HuH-7 (cell line): ENCODE data around the gene ZNF454.

ENCODE experiments used
- DNase-seq: peaks from one replicate; pipeline ENCODE4 v3.0.0; 2011; ENCODE audit warnings: low spot score

Gene ZNF454

DNA sequence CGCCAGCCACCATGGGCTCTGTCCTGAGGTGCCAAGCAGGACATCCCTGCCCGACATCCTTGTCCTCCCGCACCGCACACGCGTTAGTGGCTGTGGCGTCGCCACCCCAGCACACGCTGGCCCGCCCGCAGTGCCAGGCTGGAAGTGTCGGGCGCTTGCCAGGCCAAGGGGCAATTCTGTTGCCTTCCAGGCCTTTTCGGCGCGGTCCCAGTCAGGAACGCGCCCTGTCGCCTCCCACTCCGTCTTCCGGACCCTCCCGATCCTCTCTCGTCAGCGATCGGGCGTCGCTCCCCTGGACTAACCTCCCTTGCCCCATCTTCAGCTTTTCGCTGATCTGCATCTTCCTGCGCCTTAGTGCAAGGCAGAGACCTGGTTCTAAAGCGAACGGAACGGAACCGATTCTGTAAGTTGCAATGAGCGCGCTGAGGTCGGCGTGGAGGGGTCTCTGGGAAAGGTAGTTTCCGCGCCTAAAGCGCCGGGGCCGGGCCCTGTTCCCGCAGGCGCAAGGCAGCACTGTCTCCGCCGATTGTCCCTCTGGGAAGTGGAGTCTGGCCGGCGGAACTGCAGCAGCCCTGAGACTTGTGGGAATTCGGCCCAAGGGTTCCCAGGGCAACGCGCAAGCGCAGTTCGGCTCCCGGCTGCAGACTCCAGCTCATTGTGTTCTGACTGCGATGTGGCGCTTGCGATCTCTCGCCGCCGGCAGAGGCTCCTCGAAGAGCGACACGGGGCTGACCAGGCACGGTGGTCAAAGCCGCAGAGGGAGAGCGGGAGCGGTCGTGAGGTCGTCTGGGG, at the start of gene ZNF454:
Gene ZNF454 (plus strand): TSS at position 630 of the 792 bp plus-strand sequence. CDS start 1,594 bp downstream, outside the sequence.
- DNase-seq, result no peak

DNA sequence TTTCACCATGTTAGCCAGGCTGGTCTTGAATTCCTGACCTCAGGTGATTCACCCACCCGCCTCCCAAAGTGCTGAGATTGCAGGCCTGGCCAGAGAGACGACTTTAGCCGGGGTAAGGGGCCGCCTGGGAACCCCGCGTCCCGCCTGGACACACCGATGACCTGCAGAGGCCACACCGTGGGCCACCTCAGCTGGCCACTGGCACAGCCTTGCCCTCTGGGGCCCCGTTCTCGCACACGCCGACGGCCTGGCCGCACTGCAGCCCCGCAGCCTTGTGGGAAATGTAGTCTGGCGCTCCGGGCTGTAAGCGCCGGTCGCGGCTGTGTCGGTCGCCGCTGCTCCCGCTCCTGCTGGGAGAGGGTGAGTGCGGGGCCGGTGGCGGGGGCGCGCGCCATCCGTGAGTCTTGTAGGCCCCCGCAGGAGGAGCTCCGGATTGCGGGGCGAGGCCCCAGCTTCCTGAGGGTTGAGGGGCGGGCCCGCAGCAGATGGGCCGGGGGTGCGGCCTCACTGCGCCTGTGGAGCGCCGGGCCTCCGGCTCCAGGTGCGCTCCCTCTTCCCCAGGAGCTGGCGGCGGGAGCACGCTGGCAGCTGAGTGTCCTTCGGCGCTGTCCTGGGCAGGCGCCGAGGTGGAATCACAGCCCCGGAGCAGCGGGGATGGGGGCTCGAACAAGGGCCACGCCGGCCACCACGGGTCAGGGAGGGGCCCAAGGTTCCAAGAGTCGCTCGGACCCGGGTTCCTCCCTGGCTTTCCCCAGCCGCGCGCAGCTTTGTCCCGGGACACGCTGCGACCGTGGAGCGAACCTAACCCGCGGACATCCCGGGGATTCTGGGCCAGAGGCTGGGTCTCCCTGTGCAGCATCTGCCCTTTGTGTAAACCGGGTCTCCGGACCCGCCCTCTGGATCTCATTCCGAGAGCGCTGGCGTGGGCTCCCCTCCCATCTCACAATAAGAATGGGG, 45.1 kb upstream of the ZNF454 start, which contains the start of gene ZFP2:
Gene ZFP2 (plus strand): TSS at position 299 of the 957 bp plus-strand sequence. CDS start 35,401 bp downstream, outside the sequence.
- DNase-seq, result peak; percentile 74

DNA sequence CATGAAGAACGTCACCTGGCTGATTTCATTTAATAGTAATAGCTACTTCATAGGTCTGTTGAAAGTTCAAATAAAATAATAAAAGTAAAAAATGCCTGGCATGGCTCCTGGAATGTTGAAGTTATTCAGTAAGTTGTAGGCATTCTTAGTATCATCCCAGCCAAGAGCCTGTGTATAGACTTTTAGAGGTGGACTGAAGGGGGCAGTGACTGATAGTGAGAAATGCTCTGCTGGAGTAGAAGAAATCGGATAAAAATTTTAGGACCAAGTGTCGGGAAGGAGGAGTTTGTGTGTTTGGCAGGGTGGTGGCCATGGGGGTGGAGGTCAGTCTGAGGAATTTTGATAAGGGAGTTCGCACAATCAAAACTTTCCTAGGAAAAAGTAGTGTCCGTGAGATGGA, 41.7 kb upstream of the ZNF454 start:
- DNase-seq, result no peak

DNA sequence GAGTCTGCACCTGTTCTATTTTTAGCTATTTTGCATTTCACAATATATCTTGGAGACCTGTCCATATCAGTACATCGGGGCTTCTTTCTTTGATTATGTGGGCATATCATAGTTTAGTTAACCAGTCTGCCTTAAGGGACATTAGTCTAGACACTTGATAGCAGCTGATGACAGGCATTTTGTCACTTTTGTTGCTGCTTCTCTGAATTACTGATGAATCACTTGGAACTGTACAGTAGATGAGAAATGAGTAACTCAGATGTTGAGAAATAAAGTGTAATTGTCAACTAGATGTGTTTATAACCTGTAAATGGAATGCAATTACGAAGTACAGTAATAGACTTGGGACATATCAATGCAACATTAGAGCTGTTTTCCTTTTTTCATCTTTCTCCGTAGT, 38.1 kb upstream of the ZNF454 start:
- no peak for DNase-seq

DNA sequence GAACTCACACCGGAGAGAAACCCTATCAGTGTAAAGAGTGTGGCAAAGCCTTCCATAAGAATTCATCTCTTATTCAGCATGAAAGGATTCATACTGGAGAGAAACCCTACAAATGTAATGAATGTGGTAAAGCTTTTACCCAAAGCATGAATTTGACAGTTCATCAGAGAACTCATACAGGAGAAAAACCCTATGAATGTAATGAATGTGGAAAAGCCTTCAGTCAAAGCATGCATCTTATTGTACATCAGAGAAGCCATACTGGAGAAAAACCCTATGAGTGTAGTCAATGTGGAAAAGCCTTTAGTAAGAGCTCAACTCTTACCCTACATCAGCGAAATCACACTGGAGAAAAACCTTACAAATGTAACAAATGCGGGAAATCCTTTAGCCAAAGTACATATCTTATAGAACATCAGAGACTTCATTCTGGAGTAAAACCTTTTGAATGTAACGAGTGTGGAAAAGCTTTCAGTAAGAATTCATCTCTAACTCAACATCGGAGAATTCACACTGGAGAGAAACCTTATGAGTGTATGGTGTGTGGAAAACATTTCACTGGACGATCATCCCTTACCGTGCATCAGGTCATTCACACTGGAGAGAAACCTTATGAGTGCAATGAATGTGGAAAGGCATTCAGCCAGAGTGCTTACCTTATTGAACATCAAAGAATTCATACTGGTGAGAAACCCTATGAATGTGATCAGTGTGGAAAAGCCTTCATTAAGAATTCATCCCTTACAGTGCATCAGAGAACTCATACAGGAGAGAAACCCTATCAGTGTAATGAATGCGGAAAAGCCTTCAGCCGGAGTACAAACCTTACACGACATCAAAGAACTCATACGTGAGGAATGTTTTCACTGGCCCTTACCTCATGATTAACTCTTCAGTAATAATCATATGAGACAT, 8.9 kb upstream of the ZNF454 start:
- DNase-seq, result no peak

DNA sequence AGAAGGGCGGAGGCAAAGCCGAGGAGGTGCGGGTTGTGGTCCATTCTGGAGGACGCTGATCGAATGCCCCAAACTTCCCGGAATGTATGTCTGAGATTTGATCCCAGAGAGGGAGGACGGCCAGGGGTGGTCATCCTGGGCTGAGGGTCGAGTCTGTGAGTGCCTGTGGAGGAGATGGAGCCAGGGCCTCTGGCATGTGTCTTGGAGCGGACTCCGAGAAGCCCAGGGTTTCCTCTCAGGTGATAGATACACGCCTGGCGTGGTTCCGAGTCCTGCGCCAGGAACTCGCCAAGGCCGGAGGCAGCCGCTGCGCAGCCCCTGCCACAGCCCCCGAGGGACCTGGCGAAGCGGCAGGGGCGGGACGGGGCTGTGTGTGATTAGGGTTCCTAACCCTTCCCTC, 363 bp downstream of the ZNF454 start:
- no peak for DNase-seq

DNA sequence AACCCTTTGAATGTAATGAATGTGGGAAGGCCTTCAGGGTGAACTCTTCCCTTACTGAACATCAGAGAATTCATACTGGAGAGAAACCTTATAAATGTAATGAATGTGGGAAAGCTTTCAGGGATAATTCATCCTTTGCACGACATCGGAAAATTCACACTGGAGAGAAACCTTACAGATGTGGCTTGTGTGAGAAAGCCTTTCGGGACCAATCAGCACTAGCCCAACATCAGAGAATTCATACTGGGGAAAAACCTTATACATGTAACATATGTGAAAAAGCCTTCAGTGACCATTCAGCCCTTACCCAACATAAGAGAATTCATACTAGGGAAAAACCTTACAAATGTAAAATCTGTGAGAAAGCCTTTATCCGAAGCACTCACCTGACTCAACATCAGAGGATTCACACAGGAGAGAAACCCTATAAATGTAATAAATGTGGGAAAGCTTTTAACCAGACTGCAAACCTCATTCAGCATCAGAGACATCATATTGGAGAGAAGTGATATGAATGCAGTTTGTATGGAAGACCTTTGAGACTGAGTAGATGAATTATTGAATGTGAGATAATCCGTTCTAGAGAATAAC, 24.6 kb downstream of the ZNF454 start:
- DNase-seq, result no peak

DNA sequence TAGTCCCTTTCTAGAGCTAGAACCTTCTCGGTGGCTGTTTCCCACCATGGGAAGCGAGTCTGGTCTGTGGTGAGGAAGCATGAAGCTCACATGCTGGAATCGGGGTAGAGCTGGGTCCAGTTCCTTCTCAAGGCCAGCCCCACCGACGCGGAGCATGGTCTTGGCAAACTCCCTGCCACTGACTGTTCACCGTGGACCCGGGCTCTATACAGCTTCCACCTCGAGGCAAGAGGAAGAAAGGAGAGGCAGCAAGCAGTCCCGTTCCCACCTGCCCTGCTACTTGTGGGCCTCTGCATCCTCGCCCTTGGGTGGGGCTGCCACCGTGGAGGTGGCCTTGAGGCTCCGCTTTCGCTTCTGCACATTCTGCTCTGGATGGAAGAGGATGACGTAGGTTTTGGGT, 40.4 kb downstream of the ZNF454 start:
- no peak for DNase-seq

DNA sequence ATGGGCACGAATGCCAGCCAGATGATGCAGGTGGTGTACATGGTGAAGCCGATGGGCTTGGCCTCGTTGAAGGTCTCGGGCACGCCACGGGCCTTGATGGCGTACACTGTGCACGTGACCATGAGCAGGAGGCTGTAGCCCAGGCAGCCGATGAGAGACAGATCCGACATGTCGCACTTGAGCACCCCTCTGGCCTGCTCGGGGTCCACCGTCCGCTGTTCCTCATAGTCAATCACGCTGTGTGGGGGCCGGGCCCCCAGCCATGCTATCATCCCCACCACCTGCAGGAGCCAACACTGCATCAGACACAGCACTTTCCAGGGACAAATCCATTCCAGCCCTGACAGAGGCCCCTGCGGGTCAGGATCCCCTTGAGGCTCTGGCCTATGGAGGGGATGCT, 41.9 kb downstream of the ZNF454 start:
- no peak for DNase-seq

DNA sequence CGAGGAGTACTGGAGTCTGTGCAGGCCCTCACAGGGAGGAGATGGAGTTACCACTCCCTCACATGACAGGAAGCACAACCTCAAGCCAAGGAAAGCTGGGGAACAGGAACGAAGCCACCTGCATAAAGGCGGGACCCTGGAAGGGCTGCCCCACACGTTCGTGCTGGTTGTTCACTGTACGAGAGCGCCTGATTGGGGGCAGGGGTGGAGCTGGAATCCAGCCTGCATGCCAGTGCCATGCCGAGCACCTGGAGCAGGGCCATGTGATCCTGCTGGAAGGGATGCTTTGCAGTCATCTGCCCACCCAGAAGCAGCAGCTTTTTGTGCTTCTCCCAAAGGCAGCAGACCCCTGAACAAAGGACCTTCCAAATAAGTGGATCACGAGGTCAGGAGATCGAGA, 42.7 kb downstream of the ZNF454 start:
- no peak for DNase-seq

DNA sequence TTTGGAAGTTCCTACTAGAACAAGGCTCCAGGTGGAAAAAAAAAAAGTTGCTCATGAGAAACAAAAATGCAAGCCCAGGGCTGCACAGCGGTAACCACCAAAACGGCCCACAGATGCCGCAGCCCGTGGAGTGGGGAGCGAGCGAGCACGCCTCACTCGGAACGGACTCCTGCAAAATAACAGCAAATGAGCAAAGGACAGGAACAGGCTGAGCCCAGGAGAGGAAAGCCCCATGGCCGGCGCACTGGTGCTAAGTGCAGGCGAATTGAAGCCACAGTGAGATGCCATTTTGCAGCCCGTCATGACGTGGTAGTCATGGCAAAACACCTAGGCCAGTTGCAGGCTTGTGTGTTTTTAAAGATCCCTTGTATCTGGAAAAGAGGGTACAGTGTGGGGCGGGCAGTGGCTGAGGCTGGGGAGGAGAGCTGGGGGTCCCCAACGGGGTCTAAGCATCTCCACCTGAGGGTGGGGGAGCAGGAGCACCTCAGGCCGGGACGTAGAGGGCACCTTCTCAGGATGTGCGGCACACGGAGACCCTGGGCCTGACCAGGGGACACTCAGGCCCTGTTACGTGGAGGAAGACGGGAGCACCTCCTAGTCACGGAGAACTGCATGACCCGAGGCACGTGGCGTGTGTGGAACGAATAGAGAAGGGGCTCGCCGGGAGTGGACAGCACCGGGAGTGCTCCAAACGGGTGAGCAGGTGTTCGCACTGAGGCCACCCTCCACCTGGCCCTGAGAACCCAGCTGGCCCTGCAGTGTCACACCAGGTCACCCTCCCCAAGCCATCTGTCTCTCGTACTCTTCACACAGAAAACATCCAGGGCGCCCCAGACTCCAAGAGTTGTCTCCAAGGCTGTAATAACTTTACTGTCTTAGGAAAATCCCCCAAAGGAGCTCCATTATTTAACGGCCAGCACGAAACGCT, 43.4 kb downstream of the ZNF454 start:
- no peak for DNase-seq

DNA sequence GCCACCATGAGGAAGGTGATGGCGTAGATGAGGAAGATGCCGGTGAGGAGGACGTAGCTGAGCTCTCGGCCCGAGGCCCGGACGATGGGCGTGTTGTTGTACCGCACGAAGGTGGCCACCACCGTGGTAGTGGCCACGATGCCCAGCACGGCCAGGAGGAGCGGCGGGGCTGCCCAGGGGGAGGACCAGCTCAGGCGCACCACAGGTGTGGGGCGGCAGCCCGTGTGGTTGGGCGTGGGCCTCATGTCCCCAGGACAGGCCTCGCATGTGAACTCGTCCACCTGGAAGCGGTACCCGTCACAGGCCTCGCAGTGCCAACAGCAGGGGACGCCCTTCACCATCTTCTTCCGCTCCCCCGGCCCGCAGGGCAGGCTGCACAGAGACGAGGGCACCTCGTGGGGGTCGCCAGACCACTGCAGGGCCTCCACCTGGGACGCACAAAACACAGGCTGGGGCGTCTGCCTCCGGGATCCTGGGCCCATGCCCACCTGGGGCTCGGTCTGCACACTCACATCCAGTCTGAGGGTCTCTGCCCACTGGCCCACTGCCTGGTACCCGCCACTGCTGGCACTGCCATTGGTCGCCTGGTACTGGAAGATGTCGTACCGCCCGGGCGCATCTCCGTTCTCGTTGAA, 45.4 kb downstream of the ZNF454 start:
- DNase-seq, result no peak

DNA sequence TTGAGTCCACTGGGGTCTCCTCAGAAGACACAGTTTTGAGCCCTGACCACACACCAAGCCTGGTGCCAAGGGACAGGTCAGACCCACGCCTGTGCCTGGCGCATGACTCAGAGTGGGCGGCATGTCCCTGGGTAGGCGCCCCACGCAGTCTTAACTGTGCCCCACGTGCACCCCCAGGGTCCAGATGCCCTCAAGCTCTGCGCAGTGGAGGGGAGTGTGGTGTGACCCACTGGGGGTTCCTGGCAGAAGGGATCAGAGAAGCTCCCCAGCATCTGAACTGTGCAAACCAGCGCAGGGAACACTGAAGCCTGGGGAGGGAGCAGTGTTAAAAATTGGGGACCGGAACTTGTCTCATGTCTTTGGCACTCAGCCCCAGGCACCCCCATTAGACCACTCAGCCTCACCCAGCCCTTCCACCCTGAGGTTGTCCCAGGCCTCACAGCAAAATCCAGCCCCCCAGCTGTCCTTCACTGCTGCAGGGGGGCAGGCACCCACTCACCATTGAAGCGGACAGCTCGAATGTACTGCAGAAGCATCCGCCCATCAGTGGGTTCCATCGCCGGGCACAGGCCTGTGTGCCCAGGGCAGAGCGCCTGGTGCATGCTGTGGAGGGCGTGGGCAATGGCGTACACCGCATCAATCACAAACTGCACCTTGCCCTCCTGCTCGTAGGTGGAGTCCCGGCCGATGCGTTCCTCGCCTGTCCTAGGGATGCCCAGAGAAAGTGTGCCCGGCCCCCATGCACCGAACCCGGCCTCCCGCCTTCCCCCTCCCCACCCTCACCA, 47.6 kb downstream of the ZNF454 start:
- DNase-seq, result no peak

DNA sequence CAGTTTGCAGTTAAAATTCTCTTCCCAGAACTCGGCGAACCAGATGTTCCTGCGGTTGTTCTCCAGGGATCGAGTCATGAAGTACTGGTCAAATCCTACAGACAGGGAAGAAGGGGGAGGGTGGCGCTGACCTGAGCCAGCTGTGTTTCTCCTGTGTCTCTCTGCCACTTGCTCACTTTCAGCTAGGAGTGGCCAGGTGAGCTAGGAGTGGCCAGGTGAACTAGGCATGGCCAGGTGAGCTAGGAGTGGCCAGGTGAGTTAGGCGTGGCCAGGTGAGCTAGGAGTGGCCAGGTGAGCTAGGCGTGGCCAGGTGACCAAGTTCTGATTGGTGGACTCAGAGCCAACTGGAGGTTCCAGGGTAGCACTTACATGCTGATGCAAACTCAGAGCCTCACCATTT, 48.3 kb downstream of the ZNF454 start:
- DNase-seq, result no peak

DNA sequence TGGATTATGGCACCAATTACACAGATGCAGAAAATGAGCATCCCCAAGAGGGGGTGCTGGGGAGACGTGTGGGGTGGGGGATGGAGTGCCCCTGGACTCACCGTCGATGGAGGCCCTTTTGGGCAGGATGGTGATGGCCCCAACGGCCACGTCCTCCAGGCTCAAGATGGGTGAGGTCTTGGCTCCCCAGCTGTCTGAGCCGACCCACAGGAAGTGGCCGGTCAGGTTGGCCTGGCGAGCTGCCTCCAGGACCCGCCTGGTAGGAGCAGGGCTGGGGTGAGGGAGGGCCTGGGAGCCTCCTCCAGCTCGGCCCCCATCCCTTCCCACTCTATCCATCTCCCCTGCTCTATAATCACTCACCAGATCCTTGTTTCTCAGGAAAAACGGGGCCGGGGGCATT, 49.5 kb downstream of the ZNF454 start:
- DNase-seq, result no peak

DNA sequence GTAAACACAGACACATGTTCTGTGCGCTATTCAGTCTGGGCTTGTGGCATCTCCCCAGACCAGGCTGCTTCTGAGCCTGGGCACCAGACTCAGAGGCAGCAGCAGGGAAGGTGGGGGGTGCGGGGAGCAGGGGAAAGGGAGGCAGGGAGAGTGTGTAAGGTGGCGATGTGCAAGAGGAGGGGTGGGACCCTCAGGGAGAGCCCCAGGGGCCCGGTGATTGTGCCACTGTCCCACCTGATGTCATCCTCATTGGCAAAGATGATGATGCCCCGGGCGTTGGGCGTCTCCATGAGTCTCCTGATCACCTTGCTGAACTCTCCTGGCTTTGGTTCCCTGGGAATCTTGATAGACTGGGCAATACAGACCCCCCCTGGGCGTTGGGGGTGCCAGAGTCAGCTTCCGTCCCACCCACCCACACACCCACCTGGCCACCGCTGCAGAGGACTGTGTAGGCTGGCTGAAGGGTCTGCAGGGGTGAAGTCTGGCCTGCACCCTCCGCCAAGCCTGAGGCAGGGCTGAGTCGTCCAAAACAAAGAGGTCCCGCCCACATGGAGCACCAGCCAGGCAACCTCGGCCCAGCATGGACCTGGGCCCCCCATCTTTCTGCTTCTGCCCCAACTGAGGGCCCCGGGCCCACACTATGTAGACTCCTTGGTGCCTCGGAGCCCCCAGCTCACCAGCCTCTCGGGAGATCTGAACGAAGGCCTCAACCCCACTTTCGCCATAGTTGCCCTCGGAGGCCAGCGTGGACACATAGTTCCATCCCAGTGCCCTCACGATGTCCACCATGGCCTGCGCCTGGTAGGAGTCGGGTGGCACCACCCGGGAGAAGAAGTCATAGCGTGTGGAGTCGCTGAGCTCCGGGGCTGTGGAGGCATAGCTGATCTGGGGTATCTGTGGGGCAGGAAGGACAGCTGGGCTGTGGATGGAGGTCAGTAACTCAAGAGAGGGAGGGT, 50.5 kb downstream of the ZNF454 start:
- no peak for DNase-seq

DNA sequence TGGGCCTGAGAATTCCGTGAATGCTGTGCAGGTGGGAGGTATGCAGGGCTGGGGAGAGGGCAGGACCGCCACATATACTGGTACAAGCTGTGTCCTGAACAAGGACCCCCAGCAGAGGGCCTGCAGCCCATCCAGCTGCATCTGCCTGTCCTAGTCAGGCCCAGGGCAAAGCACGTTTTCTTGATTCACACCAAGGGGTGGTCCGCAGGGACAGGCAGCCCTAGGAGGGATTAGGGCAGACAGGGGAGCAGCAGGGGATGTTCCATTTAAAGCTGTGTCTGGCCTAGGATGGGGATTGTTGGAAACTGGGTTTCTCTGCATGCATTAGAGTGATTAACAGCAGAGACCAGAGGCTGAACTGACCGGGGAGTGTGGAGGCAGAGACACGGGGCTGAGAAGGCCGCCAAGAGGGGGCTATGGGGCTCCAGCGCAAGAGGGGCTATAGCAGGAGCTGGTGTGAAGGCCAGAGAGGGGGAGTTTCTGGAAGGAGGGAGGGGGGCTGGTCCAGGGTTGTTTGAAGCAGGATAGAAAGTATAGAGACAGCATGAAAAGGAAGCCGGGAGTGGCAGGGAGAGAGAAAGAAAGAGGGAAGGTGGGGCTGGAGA, 51.4 kb downstream of the ZNF454 start:
- no peak for DNase-seq
